H4 (cell line): Measurements from ENCODE around the gene CCDC126. TPM values are rescaled to one million over a fixed set of nuclear protein-coding genes. Genes with fewer than 3 reads are reported as not detected.
"Not testable (repeated sequence)": the region's sequence is repeated elsewhere in the genome, so short reads cannot be mapped to it uniquely, and the experiment has no call there.

Experiments used
- DNase-seq: peaks from one replicate; pipeline ENCODE4 v3.0.0-alpha.2; 2015; ENCODE audit warnings: low spot score
- total RNA-seq: library from RNA; depleted of rRNA; stranded (reverse); fragments of >200 nt; shearing (Covaris generic); gene quantifications from 2 replicates; pipeline ENCODE4 v1.2.3, GENCODE V29; 2014

The CCDC126 gene
- total RNA-seq, 1 experiment from 2014 or later, result 25.8 TPM

- DNase-seq, result no peak
These were observed 31.2 kb downstream of the CCDC126 start for GRCh38 chr7:23628370-23628769.

- no peak for DNase-seq
These were observed 36.2 kb downstream of the CCDC126 start for GRCh38 chr7:23633417-23633816.

- DNase-seq, result no peak
These were observed 48.6 kb downstream of the CCDC126 start for GRCh38 chr7:23645822-23646221.

- DNase-seq, result no peak
These were observed 56.8 kb downstream of the CCDC126 start for GRCh38 chr7:23653942-23654341.

- DNase-seq, result no peak
These were observed 57.3 kb downstream of the CCDC126 start for GRCh38 chr7:23654508-23654907.

GRCh38 chr7:23655433-23655832 lies 58.3 kb downstream of the CCDC126 start:
- no peak for DNase-seq

GRCh38 chr7:23658831-23659427 lies 61.7 kb downstream of the CCDC126 start:
- no peak for DNase-seq

- no peak for DNase-seq
These were observed 64.2 kb downstream of the CCDC126 start for GRCh38 chr7:23661385-23661784.

GRCh38 chr7:23662124-23662983 lies 65.2 kb downstream of the CCDC126 start:
- DNase-seq, result no peak

GRCh38 chr7:23662984-23663313 lies 65.8 kb downstream of the CCDC126 start:
- no peak for DNase-seq

GRCh38 chr7:23664122-23664521 lies 66.9 kb downstream of the CCDC126 start:
- no peak for DNase-seq

GRCh38 chr7:23672033-23672432 lies 74.9 kb downstream of the CCDC126 start:
- no peak for DNase-seq

- peak; percentile 70 for DNase-seq
These were observed 82.8 kb downstream of the CCDC126 start, which contains the start of gene FAM221A for GRCh38 chr7:23679898-23680413. Gene FAM221A (plus strand): TSS chr7:23680199. CDS start chr7:23680219, 20 bp downstream.

- DNase-seq, result no peak
These were observed 83.5 kb downstream of the CCDC126 start for GRCh38 chr7:23680414-23681405.

GRCh38 chr7:23684041-23684440 lies 86.9 kb downstream of the CCDC126 start:
- DNase-seq, result not testable (repeated sequence)

- DNase-seq, result no peak
These were observed 88.5 kb downstream of the CCDC126 start for GRCh38 chr7:23685731-23686130.

- no peak for DNase-seq
These were observed 89.8 kb downstream of the CCDC126 start for GRCh38 chr7:23687011-23687410.

GRCh38 chr7:23689165-23689564 lies 92.0 kb downstream of the CCDC126 start:
- DNase-seq, result no peak

- DNase-seq, result no peak
These were observed 94.1 kb downstream of the CCDC126 start for GRCh38 chr7:23691320-23691719.

GRCh38 chr7:23693224-23693623 lies 96.0 kb downstream of the CCDC126 start:
- no peak for DNase-seq
